ENCODE results near the gene ANO10. TPM values are rescaled to one million over a fixed set of nuclear protein-coding genes. Genes with fewer than 3 reads are reported as not detected.

Gene ANO10
- total and polyA plus RNA-seq, 4 donors = 19.9 to 33.2 (median 25.3) TPM

GRCh38 chr3:43478118-43478785, 143.6 kb downstream of the ANO10 start:
- Histone ChIP-seq H3K9me3 (ENCODE audit: control insufficient read depth in 4 of 4, insufficient read depth in 3 of 4, low read length in 3 of 4) (no peaks in the 10 kb centered on the region), H3K4me3 (no peak overlapping the region), H3K4me1 (ENCODE audit: control insufficient read depth in 5 of 5, insufficient read depth in 5 of 5, low read length in 5 of 5) (peaks cover 0 to 2% (median 0%) of the 10 kb centered on the region in 5 donors), H3K36me3 (ENCODE audit: control insufficient read depth in 4 of 4, insufficient read depth in 4 of 4, low read length in 4 of 4) (no peaks in the 10 kb centered on the region), H3K9ac (ENCODE audit: insufficient read depth in 1 of 2, low read length in 2 of 2) (no peak overlapping the region), H3K27me3 (ENCODE audit: control insufficient read depth in 3 of 3, insufficient read depth in 3 of 3, low read length in 2 of 3) (no peaks in the 10 kb centered on the region), H3K27ac (ENCODE audit: low read depth in 1 of 2, low read length in 1 of 2) (peak overlapping the region in 1 of 2 donors; percentile 66)
- DNase-seq (peak in 1 of 3 donors; percentile 34), ATAC-seq (ENCODE audit: insufficient read depth, low FRiP score) (no peak)
- no peak for TF ChIP-seq CTCF (IDR thresholded peaks at IDR 0.05; ENCODE audit: control extremely low read depth, extremely low read depth)
- 95 to 100% methylated on average over 1 of the region's 1 CpG for WGBS, 2 donors

- 63 to 71% methylated on average over 6 of the region's 6 CpGs for WGBS, 2 donors
- H3K4me1 ChIP-seq (ENCODE audit: control insufficient read depth in 5 of 5, insufficient read depth in 5 of 5, low read length in 5 of 5) = peaks cover 0 to 2% (median 0%) of the 10 kb centered on the region in 5 donors
- ATAC-seq (ENCODE audit: insufficient read depth, low FRiP score) (peak; percentile 58), DNase-seq (peak in 1 of 3 donors; percentile 61)
- no peak overlapping the region for H3K9ac ChIP-seq (ENCODE audit: insufficient read depth in 1 of 2, low read length in 2 of 2)
- H3K9me3 ChIP-seq (ENCODE audit: control insufficient read depth in 4 of 4, insufficient read depth in 3 of 4, low read length in 3 of 4) = no peaks in the 10 kb centered on the region
- no peaks in the 10 kb centered on the region for H3K27me3 ChIP-seq (ENCODE audit: control insufficient read depth in 3 of 3, insufficient read depth in 3 of 3, low read length in 2 of 3)
- peak overlapping the region in 1 of 2 donors; percentile 66 for H3K27ac ChIP-seq (ENCODE audit: low read depth in 1 of 2, low read length in 1 of 2)
- H3K4me3 ChIP-seq = no peak overlapping the region
- H3K36me3 ChIP-seq (ENCODE audit: control insufficient read depth in 4 of 4, insufficient read depth in 4 of 4, low read length in 4 of 4) = no peaks in the 10 kb centered on the region
- no peak for TF ChIP-seq CTCF (IDR thresholded peaks at IDR 0.05; ENCODE audit: control extremely low read depth, extremely low read depth)
Observed at GRCh38 chr3:43477600-43477999, 144.2 kb downstream of the ANO10 start.

- no peak for DNase-seq
- Histone ChIP-seq H3K36me3 (ENCODE audit: control insufficient read depth in 4 of 4, insufficient read depth in 4 of 4, low read length in 4 of 4) (no peaks in the 10 kb centered on the region), H3K9ac (ENCODE audit: insufficient read depth in 1 of 2, low read length in 2 of 2) (no peak overlapping the region), H3K27me3 (ENCODE audit: control insufficient read depth in 3 of 3, insufficient read depth in 3 of 3, low read length in 2 of 3) (no peaks in the 10 kb centered on the region), H3K9me3 (ENCODE audit: control insufficient read depth in 4 of 4, insufficient read depth in 3 of 4, low read length in 3 of 4) (no peaks in the 10 kb centered on the region), H3K4me3 (no peak overlapping the region), H3K27ac (ENCODE audit: low read depth in 1 of 2, low read length in 1 of 2) (no peak overlapping the region), H3K4me1 (ENCODE audit: control insufficient read depth in 5 of 5, insufficient read depth in 5 of 5, low read length in 5 of 5) (no peaks in the 10 kb centered on the region)
- no peak for ATAC-seq (ENCODE audit: insufficient read depth, low FRiP score)
- WGBS, 2 donors = 67 to 78% methylated on average over 1 of the region's 1 CpG
- TF ChIP-seq CTCF (IDR thresholded peaks at IDR 0.05; ENCODE audit: control extremely low read depth, extremely low read depth) = no peak
Observed at GRCh38 chr3:43473737-43474136, 148.1 kb downstream of the ANO10 start.

DNA sequence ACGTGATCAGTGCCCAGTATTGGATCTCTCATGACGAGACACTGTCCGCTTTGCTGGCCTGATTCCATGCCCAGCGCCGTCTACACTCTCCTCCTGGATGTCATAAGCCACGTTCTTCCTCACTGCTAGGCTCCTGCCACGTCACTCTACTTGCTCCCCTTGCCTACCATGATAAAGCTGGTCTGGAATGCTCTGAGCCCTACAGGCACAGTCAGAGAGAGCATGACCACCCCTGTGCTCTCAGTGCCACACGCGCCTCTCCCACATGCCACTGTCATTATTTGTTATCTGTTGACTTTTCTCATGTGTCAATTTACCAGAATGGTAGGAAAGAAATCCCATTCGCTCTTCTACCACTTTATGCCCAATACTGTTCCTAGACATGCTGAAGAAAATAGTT, 148.6 kb downstream of the ANO10 start:
- H3K4me3 ChIP-seq = no peak overlapping the region
- no peaks in the 10 kb centered on the region for H3K36me3 ChIP-seq (ENCODE audit: control insufficient read depth in 4 of 4, insufficient read depth in 4 of 4, low read length in 4 of 4)
- 93% methylated on average over 10 of the region's 10 CpGs for WGBS, 2 donors
- no peak for ATAC-seq (ENCODE audit: insufficient read depth, low FRiP score)
- H3K4me1 ChIP-seq (ENCODE audit: control insufficient read depth in 5 of 5, insufficient read depth in 5 of 5, low read length in 5 of 5) = no peaks in the 10 kb centered on the region
- DNase-seq = no peak
- no peaks in the 10 kb centered on the region for H3K9me3 ChIP-seq (ENCODE audit: control insufficient read depth in 4 of 4, insufficient read depth in 3 of 4, low read length in 3 of 4)
- H3K27ac ChIP-seq (ENCODE audit: low read depth in 1 of 2, low read length in 1 of 2) = no peak overlapping the region
- H3K27me3 ChIP-seq (ENCODE audit: control insufficient read depth in 3 of 3, insufficient read depth in 3 of 3, low read length in 2 of 3) = no peaks in the 10 kb centered on the region
- H3K9ac ChIP-seq (ENCODE audit: insufficient read depth in 1 of 2, low read length in 2 of 2) = no peak overlapping the region
- no peak for TF ChIP-seq CTCF (IDR thresholded peaks at IDR 0.05; ENCODE audit: control extremely low read depth, extremely low read depth)
